Cardiac fibroblast (primary cell): ENCODE measurements around the gene OSCP1.

Experiments
- DNase-seq, 2 donors: peaks; one replicate each; pipeline versions ENCODE4 v3.0.0 to v3.0.0-alpha.2; 2010; ENCODE audit warnings: low read depth in 2 of 2
- H3K4me3 ChIP-seq, 2 donors: replicated peaks in 1 of 2; 1 replicate in 1 of 2; 2 replicates in 1 of 2; pipeline ENCODE4 v1.5.1; 2011; ENCODE audit warnings: low read depth in 2 of 2, low read length in 2 of 2, mild to moderate bottlenecking in 2 of 2, moderate library complexity in 1 of 2
- TF ChIP-seq, protein P1 (sequence below): IDR thresholded peaks from one replicate; pipeline ENCODE4 v1.5.1; 2011; ENCODE audit warnings: low read depth, mild to moderate bottlenecking, low read length, inconsistent platforms

OSCP1 gene

DNA sequence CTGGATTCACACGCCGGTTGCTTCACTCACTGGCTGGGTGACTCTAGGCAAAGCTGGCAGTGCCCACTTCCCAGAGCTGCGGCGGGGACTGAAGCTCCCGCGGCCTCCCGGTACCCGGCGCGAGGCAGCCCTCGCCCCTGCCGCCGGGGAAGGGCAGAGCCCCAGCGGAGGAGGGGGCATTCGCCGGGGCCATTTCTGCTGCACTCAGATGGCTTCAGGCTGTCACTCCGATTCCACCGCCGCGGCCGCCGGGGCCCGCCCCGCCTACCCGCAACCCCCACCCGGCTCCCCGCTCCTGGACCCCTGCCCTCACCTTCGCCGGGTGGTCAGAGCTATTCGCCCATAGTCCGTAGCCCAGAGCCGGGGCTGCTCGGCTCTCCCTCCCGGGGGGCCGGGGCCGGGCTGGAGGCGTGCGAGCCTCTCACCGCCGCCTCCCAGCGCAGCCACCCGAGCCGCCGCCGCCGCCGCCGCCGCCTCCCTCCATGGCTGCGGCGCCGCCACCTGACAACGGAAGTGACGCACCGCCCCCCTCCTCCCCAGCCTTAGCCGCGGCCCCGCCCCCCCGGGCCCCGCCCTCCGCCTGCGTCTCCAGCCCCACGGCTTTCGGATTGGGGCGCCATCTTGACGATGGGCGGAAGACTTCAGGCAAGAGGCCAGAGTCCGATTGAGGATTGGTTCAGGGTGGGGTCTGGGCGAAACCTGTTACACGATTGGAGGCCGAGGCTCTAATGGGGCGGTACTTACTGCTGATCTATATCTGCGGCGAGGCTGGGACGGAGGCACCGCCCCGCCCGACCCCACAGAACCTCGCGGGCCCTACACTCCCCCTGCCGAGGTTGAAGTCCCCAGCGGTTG lies 64.6 kb downstream of the OSCP1 start, which contains the start of gene STK40:
TSS of gene STK40 (minus strand) at position 515 of the 855 bp plus-strand sequence. CDS start 24,592 bp downstream, outside the sequence.
- TF ChIP-seq, protein P1, sequence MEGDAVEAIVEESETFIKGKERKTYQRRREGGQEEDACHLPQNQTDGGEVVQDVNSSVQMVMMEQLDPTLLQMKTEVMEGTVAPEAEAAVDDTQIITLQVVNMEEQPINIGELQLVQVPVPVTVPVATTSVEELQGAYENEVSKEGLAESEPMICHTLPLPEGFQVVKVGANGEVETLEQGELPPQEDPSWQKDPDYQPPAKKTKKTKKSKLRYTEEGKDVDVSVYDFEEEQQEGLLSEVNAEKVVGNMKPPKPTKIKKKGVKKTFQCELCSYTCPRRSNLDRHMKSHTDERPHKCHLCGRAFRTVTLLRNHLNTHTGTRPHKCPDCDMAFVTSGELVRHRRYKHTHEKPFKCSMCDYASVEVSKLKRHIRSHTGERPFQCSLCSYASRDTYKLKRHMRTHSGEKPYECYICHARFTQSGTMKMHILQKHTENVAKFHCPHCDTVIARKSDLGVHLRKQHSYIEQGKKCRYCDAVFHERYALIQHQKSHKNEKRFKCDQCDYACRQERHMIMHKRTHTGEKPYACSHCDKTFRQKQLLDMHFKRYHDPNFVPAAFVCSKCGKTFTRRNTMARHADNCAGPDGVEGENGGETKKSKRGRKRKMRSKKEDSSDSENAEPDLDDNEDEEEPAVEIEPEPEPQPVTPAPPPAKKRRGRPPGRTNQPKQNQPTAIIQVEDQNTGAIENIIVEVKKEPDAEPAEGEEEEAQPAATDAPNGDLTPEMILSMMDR, result no peak
- DNase-seq, result peak; percentile 99 to 100
- H3K4me3 ChIP-seq, result peak within 1 kb of the TSS; percentile 88 to 93

DNA sequence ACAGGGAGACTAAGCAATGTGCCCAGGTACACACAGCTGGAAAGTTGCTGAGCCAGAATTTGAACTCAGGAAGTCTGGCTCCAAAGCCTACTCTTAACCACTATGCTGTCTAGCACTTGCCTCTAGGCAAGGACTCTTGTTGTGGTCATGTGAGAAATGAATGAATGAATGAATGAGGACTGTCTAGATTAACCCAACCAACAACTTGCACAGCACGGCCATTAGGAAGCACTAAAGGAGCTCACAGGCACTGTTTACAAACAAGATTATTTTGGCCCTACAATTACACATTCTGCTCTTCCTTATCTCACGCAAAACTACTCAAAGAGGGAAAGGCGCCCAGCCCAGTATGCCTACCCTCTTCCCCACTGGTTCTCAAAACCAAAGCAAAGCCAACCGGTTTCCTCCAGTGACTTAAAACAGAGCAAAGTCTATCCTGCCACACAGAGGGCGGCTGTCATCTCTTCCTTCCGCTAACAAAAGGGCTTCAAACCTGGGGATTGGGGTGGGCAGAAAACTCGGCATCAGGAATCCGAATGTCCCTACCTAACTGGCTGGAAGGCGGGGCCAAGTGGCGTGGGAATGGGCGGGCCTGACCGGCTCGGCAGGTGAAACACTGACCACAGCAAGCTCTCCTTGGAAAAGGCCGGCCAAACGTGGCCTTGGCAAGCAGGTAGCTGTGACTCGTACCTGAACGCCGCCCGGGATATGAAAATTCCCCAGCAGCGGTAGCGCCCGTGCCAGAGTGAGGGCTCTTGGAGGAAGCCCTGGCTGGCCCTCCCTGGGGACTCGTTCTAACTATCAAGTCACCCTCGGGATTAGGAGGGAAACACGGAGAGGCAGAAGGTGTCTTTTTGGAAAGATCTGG lies 65.5 kb downstream of the OSCP1 start:
- H3K4me3 ChIP-seq, result peak overlapping the region; percentile 88 to 93
- TF ChIP-seq, protein P1, result no peak
- peak; percentile 12 to 27 for DNase-seq

DNA sequence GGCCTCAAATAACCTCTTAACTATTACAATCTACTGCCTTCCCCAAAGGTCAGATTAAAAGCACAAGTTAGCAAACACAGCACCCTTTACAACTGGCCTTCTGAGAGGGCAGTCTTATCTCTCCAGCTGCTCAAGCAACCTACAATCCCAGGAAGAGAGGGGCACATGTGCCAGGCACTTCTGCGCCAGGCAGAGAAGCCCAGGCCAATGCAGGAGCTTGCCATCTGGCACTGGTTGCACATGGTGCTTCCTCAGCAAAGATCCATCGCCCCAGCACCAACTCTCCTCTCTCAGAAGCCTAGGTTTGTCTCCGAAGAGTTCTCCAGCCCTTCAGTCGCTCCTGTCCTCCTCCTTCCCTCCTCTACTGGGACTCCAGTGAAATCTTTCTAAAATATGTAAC lies 67.0 kb downstream of the OSCP1 start:
- DNase-seq, result no peak
- TF ChIP-seq, protein P1, result no peak
- H3K4me3 ChIP-seq, result no peak overlapping the region

DNA sequence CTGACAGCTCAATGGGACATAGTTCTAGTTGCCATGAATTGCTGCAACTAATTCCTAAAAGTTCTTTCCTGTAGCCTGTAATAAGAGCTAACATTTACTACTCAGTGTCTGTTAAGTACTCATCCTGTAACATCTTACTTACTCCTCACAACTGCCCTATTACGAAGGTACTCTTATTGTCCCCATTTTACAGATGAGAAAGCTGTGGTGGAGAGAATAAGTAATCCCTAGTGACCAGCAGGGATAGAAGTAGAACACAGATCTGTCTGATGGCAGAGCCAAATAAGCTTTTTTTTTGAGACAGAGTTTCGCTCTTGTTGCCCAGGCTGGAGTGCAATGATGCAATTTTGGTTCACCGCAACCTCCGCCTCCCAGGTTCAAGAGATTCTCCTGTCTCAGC lies 67.6 kb downstream of the OSCP1 start:
- no peak overlapping the region for H3K4me3 ChIP-seq
- DNase-seq, result no peak
- TF ChIP-seq, protein P1, result no peak

DNA sequence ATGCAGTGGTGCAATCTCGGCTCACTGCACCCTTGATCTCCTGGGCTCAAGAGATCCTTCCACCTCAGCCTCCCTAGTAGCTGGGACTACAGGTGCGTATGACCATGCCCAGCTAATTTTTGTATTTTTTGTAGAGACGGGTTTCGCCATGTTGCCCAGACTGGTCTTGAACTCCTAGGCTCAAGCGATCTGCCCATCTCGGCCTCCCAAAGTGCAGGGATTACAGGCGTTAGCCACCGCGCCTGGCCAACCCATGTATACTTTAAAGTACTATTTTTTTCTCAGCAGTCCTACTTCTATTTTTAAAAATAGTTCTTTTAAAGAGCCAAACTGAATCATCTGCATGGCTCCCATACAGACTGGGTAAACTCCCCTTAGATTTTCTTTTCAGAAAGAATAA lies 68.0 kb downstream of the OSCP1 start:
- DNase-seq, result no peak
- TF ChIP-seq, protein P1, result no peak

DNA sequence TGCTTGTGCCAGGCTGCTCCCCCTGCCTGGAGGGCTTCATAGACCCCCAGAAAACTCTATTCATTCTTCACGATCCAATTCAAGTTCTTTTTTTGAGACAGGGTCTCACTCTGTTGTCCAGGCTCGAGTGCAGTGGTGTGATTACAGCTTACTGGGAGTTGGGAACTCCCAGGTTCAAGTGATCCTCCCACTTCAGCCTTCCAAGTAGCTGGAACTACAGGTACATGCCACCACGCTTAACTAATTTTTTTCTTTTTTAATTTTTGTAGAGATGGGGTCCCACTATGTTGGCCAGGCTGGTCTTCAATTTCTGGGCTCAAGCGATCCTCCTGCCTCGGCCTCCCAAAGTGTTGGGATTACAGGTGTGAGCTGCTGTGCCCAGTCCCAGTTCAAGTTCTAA lies 68.8 kb downstream of the OSCP1 start:
- no peak for DNase-seq
- H3K4me3 ChIP-seq, result no peak overlapping the region
- TF ChIP-seq, protein P1, result no peak

More for the DNA sequence above, 68.0 kb downstream of the OSCP1 start:
- H3K4me3 ChIP-seq, result no peak overlapping the region
